ENCODE results near the gene RNF135.
"Not testable (repeated sequence)": the region's sequence is repeated elsewhere in the genome, so short reads cannot be mapped to it uniquely, and the experiment has no call there.

Gene RNF135

DNA sequence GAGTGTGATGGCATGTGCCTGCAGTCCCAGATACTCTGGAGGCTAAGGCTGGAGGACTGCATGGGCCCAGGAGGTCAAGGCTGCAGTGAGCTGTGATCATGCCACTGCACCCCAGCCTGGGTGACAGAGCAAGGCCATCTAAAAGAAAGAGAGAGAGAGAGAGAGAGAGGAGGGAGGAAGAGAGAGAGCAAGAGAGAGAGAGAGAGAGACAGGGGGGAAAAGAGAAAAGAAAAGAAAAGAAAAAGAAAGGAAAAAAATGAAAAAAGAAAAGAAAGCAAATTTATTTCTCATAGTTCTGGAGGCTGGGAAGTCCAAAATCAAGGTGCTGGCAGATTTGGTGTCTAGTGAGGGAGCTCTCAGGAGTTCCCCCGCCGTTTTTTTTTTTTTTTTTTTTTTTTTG lies 33.3 kb downstream of the RNF135 start:
- DNase-seq = no peak

- DNase-seq = no peak
These were observed 37.0 kb downstream of the RNF135 start for GRCh38 chr17:31007695-31008373.

GRCh38 chr17:31008374-31009041 lies 37.7 kb downstream of the RNF135 start:
- DNase-seq = no peak

DNA sequence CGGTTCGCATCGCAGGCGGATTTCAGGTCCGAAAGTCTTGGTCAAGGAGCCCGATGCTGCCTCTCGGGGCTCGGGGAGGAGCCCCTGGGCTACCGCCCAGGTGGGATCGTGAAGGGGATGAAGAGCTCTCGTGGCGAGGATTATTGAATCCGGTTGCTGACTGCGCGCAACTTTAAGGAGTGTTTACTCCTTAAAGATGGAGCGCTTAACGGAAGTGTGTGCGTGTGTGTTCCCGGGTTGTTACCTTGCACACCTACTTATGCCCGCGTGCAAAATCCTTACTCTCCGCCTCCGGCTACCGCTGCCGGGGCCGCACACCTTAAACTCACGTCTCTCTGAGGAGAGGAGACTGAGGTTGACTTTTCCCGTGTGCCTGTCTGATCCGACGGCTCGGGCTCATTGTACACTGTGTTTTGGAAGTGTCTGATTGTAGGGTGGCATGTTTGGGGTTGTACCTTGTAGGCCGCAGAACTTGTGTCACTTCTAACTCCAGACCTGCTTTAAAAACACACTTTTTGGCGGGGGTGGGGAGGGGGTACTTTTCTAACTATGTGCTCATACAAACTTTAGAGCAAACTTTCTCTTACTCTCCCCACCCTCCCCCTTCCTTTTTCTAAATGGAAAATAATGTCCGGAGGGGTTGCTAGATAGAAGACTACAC lies 38.3 kb downstream of the RNF135 start:
- DNase-seq = not testable (repeated sequence)

GRCh38 chr17:31010014-31010413 lies 39.2 kb downstream of the RNF135 start:
- not testable (repeated sequence) for DNase-seq

GRCh38 chr17:31013844-31014243 lies 43.0 kb downstream of the RNF135 start:
- DNase-seq = no peak

- no peak for DNase-seq
These were observed 44.8 kb downstream of the RNF135 start for GRCh38 chr17:31015639-31016038.

DNA sequence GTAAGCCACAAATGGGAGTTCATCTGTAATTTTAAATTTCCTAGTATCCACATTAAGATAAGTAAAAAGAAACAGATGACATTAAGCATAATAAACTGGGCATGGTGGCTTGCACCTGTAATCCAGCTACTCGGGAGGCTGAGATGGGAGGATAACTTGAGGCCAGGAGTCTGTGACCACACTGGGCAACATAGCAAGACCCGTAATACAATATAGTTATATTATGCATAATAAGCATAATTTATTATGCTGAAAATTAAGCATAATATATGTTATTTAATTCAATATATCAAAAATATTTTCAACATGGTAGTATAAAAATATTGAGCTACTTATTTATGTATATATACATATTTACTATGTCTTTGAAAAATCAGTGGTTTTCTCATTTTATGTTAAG lies 48.2 kb downstream of the RNF135 start:
- DNase-seq = no peak

DNA sequence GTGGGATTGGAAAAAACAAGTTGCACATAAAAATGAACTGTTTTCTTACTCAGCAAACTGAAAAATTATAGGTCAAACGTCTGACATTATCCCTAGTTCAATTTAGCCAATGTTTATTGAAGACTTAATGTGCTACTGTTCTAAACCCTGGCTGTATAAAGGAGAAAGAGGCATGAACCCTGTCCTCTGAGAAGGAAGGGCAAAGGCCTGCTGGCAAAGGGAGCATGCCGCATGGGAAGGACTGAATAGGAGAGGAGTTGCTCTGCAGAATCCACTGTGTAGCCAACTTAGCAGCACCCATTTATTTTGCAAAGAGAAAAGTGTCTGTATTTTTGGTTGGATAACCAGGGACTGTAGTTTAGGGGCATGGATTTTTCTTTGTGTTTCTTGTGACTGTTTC lies 52.3 kb downstream of the RNF135 start:
- not testable (repeated sequence) for DNase-seq

DNA sequence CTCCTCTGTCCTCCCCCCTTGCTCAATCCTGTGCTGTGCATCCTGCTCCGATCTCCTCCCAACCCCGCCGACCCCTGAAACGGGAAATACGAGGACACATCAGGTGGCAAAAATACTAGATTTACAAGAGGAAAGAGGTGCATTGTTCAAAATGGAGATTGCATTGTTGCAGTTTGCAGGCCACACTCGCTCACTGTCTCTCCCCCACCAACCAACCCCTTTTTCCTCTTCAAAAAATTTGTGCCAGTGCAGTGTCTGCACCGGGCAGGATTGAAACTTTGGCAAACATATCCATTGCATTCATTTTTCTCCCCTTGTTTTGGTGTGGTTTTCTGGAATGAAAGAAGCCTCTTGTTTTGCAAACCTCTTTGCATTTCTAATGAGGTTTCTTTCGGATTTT lies 61.0 kb downstream of the RNF135 start:
- no peak for DNase-seq

- not testable (repeated sequence) for DNase-seq
These were observed 64.8 kb downstream of the RNF135 start for GRCh38 chr17:31035611-31036010.

DNA sequence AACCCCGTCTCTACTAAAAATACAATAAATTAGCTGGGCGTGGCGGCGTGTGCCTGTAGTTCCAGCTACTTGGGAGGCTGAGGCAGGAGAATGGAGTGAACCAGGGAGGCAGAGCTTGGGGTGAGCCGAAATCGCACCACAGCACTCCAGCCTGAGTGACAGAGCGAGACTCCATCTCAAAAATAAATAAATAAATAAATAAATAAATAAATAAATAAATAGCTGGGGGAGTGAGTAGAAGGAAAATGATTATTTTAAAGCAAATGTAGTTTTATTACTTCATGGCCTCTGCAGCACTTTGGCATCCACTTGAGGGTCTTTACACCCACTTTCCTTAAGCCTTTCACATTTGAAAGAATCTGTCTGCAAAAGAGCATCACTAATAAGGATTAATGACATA lies 70.0 kb downstream of the RNF135 start:
- not testable (repeated sequence) for DNase-seq

- not testable (repeated sequence) for DNase-seq
These were observed 71.5 kb downstream of the RNF135 start for GRCh38 chr17:31042378-31042777.

GRCh38 chr17:31046856-31047425 lies 76.1 kb downstream of the RNF135 start:
- DNase-seq = not testable (repeated sequence)

GRCh38 chr17:31048142-31048541 lies 77.3 kb downstream of the RNF135 start:
- no peak for DNase-seq

GRCh38 chr17:31048780-31049179 lies 77.9 kb downstream of the RNF135 start:
- DNase-seq = no peak

Measured in KG1 (cell line).